Activated CD8-positive, alpha-beta T cell treated with anti-CD3 and anti-CD28 coated beads, Interleukin-2, amount 10 ng/mL, durations not matched to agents 7 days and 5 days (primary cell): ENCODE measurements around the gene DDX54. TPM values are rescaled to one million over a fixed set of nuclear protein-coding genes. Genes with fewer than 3 reads are reported as not detected.
A peak's percentile ranks its signal among the peaks of the same experiment; 100 is the strongest.

Experiments used
- ATAC-seq: fragments of 150-1000 bp; cut with Tn5 transposase; one replicate; pipeline ENCODE4 v1.10.0; 2021; ENCODE audit warnings: moderate library complexity
- CTCF ChIA-PET: fragments of 350-600 bp; sonication (Branson Sonifier 250); formaldehyde crosslinking; loops from one replicate; lab custom pipeline; 2021; ENCODE audit warnings: antibody characterized with exemption; lab: Charles Lee
- POLR2A ChIA-PET: fragments of 350-600 bp; sonication (Branson Sonifier 250); formaldehyde crosslinking; loops from one replicate; lab custom pipeline; 2021; ENCODE audit warnings: antibody characterized with exemption; lab: Charles Lee
- DNase-seq: peaks from one replicate; pipeline ENCODE4 v3.0.0-alpha.2; 2020
- H3K27ac Mint-ChIP-seq: one replicate; pipeline ENCODE4 v1.8.0; 2021; ENCODE audit warnings: mild to moderate bottlenecking, mixed read lengths
- H3K27me3 Mint-ChIP-seq: one replicate; pipeline ENCODE4 v1.8.0; 2021; ENCODE audit warnings: low read depth, mixed read lengths
- H3K36me3 Mint-ChIP-seq: one replicate; pipeline ENCODE4 v1.8.0; 2021; ENCODE audit warnings: low read depth, mixed read lengths
- H3K4me1 Mint-ChIP-seq: one replicate; pipeline ENCODE4 v1.8.0; 2021; ENCODE audit warnings: low read depth, mixed read lengths
- H3K4me3 Mint-ChIP-seq: one replicate; pipeline ENCODE4 v1.8.0; 2021; ENCODE audit warnings: mild to moderate bottlenecking, mixed read lengths
- H3K9me3 Mint-ChIP-seq: one replicate; pipeline ENCODE4 v1.8.0; 2022; ENCODE audit warnings: mixed read lengths; ENCODE audit not compliant: insufficient read depth
- total RNA-seq, 2 experiments: library from RNA; stranded (reverse); gene quantifications; one replicate each; pipeline ENCODE4 v1.2.3, GENCODE V29; 2021

The DDX54 gene
- total RNA-seq, 2 experiments from 2014 or later, result 79.4 to 82.0 TPM

DNA sequence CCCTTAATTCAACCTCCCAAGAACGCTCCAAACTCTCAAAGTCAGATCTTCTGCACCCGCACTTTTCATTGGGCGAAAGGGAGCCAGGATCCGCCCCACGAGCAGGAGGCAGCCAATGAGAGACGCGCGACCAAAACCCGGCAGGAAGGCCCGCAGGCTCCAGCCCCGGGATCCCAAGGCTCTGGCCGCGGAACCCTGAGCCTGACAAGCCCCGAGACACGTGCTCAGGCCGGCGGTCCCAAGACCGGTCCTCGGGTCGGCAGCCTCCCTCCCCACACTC is 438 bp downstream of the DDX54 start:
- Mint-ChIP-seq H3K4me1 (peaks cover 35% of the 10 kb centered on the region), H3K9me3 (no peaks in the 10 kb centered on the region), H3K27me3 (no peaks in the 10 kb centered on the region), H3K4me3 (peak overlapping the region; percentile 97), H3K36me3 (peaks cover 45% of the 10 kb centered on the region), H3K27ac (peak overlapping the region; percentile 98)
- peak; percentile 92 for ATAC-seq
- ChIA-PET CTCF (interaction anchor here (1.0 to 2.1 kb wide), 2 partner anchors 11 to 240 kb away, joined by 4 to 14 read pairs; no protein-coding TSS in a partner anchor), POLR2A (interaction anchor here (0.7 to 2.2 kb wide), 7 partner anchors 9 to 1057 kb away, joined by 3 to 12 read pairs (median 5); partner anchors contain the start of gene OAS2)
- DNase-seq, result peak; percentile 93

DNA sequence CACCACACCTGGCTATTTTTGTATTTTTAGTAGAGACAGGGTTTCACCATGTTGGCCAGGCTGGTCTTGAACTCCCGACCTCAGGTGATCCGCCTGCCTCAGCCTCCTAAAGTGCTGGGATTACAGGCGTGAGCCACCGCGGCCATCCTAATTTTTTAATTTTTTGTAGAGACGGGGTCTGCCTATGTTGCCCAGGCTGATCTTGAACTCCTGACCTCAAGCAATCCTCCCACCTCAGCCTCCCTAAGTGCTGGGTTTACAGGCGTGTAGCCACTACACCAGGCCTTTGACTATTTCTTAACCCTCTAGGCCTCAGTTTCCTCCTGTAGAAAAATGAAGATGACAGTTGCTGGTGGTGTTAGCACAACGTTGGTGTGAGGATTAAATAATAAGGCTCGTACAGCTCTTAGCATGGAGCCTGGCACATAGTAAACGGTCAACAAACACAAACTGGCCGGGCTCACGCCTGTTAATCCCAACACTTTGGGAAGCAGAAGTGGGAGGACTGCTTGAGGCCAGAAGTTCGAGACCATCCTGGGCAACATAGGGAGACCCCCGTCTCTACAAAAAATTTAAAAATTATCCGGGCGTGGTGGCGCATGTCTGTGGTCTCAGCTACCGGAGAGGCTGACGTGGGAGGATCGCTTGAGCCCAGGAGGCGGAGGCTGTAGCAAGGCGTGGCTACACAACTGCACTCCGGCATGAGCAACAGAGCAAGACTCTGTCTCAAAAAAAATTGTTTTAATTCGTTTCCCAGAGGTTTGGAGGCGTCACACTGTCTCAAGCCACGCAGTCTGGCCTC is 979 bp downstream of the DDX54 start:
- DNase-seq, result no peak

DNA sequence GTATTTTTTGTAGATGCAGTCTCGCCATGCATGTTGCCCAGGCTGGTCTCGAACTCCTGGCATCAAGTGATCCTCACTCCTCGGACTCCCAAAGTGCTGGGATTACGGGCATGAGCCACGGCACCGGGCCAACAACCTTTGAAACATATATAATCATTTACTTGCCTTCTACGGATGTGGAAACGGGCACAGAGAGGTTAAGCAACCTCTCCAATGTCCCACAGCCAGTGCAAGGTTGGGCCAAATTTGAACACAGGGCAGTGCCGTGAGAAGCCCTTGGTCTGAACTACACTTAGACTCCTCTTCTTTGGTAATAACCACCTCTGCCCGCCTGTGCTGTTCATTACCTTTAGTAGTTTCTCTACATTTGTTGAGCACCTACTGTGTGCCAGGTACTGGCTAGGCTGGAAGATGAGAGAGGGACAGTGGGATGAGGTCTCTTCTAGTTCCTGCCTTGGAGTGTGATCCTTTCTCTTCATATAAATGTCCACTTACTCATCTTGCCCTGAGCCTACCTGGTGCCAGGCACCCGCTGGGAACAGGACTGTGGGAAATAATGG is 2.2 kb downstream of the DDX54 start:
- Mint-ChIP-seq H3K27ac (peak overlapping the region; percentile 66), H3K27me3 (no peaks in the 10 kb centered on the region), H3K4me1 (peaks cover 35% of the 10 kb centered on the region), H3K4me3 (peak overlapping the region; percentile 97), H3K9me3 (no peaks in the 10 kb centered on the region), H3K36me3 (peaks cover 54% of the 10 kb centered on the region)
- no peak for ATAC-seq
- POLR2A ChIA-PET, result no interaction called here
- DNase-seq, result no peak
- CTCF ChIA-PET, result interaction anchor here (2.1 kb wide), 1 partner anchor 9 kb away, joined by 14 read pairs; no protein-coding TSS in a partner anchor

More for the DNA sequence above, 979 bp downstream of the DDX54 start:
- ATAC-seq, result peak; percentile 74
- CTCF ChIA-PET, result interaction anchor here (1.0 to 2.1 kb wide), 2 partner anchors 11 to 240 kb away, joined by 4 to 14 read pairs; no protein-coding TSS in a partner anchor
- Mint-ChIP-seq H3K36me3 (peaks cover 48% of the 10 kb centered on the region), H3K4me3 (peak overlapping the region; percentile 97), H3K27me3 (no peaks in the 10 kb centered on the region), H3K4me1 (peaks cover 35% of the 10 kb centered on the region), H3K9me3 (no peaks in the 10 kb centered on the region), H3K27ac (peak overlapping the region; percentile 98)
- POLR2A ChIA-PET, result interaction anchor here (0.7 to 2.2 kb wide), 6 partner anchors 8 to 207 kb away, joined by 4 to 12 read pairs (median 6); partner anchors contain the start of gene OAS2

DNA sequence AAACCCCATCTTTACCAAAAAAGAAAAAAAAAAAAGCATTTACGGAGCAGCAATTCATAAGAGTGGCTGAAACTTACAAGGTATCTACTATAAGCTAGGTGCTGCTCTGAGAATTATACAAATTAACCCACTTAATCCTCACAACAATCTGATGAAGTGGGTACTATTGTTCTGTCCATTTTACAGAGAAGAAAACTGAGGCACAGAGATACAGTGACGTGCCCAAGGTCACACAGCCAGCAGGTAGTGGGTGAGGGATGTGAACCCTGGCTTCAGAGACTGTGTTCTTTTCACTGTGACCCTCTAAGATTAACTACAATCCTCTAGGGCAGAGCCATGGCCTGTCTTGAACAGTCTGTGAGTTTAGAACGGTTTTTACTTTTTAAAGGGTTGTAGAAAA is 3.3 kb downstream of the DDX54 start:
- ATAC-seq, result no peak
- POLR2A ChIA-PET, result no interaction called here
- peak overlapping the region; percentile 57 for H3K27ac Mint-ChIP-seq

DNA sequence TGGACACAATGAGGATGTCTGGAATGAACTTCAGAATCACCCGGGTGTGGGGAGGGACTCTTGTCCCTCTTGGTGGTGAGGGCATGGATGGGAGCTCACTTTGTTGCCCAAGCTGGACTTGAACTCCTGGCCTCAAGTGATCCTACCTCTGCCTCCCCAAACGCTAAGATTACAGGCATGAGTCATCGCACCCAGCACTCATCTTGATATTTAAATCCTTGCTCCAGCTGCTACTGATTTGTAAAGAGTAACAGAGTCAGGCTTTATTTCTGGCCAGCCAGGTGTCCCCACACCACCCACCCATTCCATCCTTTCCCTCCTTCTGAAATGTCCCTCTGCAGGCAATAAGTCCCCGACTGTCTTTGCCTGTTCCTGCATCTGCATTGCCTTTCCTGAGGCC is 4.9 kb downstream of the DDX54 start:
- CTCF ChIA-PET, result no interaction called here
- no peak overlapping the region for H3K4me3 Mint-ChIP-seq

More for the DNA sequence above, 3.3 kb downstream of the DDX54 start:
- no peak for DNase-seq
- Mint-ChIP-seq H3K27me3 (no peaks in the 10 kb centered on the region), H3K4me1 (peaks cover 28% of the 10 kb centered on the region), H3K36me3 (peaks cover 59% of the 10 kb centered on the region), H3K9me3 (no peaks in the 10 kb centered on the region), H3K4me3 (no peak overlapping the region)
- CTCF ChIA-PET, result no interaction called here

DNA sequence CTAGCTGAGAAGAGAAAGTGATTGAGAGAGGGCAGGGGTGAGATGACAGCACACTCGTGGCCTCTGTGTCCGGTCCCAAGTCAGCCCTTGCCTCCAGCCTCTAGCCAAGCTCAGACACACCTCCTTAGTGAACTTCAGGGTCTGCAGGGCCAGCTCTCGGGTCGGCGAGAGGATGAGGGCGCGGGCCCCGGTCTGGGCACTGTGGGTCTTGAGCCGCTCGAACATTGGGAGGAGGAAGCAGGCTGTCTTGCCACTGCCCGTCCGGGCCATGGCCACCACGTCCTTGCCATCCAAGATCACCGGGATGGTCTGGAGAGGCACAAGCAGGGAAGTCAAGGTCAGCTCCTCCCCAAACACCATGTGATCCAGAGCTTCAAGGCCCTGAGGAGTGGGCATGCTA is 6.3 kb downstream of the DDX54 start:
- ATAC-seq (no peak), DNase-seq (no peak)
- CTCF ChIA-PET, result no interaction called here
- Mint-ChIP-seq H3K27ac (no peak overlapping the region), H3K4me3 (no peak overlapping the region), H3K27me3 (no peaks in the 10 kb centered on the region), H3K4me1 (peaks cover 20% of the 10 kb centered on the region), H3K9me3 (no peaks in the 10 kb centered on the region), H3K36me3 (peaks cover 66% of the 10 kb centered on the region)
- POLR2A ChIA-PET, result no interaction called here

More for the DNA sequence above, 4.9 kb downstream of the DDX54 start:
- DNase-seq (no peak), ATAC-seq (no peak)
- POLR2A ChIA-PET, result interaction anchor here (1.1 kb wide), 1 partner anchor 16 kb away, joined by 3 read pairs; no protein-coding TSS in a partner anchor
- Mint-ChIP-seq H3K27ac (no peak overlapping the region), H3K27me3 (no peaks in the 10 kb centered on the region), H3K9me3 (no peaks in the 10 kb centered on the region), H3K36me3 (peaks cover 59% of the 10 kb centered on the region), H3K4me1 (peaks cover 18% of the 10 kb centered on the region)

DNA sequence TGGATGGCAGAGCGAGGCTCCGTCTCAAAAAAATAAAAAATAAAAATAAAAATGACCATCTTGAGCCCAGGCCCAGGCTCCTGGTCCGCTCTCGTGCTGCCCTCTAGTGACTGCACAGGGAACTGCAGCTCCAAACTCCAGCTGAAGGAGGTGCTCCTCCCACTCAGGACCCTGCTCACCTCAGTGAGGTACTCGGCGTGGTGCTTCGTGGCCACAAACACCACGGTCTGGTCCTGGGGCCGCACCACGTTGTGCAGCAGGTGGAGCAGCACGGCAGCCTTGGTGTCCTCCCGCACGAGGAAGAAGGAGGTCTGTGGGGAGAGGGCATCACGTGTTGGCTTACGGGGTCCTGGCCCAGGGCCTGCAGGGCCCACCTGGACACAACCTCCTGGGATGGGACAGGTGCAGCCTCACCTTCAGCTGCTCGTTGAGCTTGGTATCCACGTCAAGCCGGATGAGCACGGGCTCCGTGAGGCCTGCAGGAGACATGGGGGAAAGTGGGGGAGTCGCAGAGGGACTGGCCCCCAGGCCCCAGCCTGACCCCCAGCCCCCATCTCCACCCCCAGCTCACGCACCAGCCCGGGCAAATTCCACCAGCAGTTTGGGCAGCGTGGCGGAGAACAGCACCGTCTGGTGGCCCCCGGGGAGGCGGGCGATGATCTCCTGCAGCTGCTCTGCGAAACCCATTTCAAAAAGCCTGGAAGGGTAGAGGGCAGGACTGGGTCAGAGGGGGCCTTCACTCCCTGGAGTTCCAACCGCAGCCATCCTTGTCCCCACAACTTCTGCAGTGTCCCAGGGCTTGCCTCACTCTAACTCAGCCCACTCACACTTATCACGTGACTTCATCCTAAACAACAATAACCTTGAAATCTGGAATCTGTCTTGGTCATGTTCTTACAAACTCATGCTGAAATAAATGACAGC is 10.6 kb downstream of the DDX54 start:
- Mint-ChIP-seq H3K27me3 (no peaks in the 10 kb centered on the region), H3K4me1 (peaks cover 2% of the 10 kb centered on the region), H3K36me3 (peaks cover 76% of the 10 kb centered on the region), H3K27ac (peak overlapping the region; percentile 63), H3K9me3 (no peaks in the 10 kb centered on the region), H3K4me3 (no peak overlapping the region)
- peak; percentile 81 for DNase-seq
- ChIA-PET POLR2A (interaction anchor here (0.6 to 1.4 kb wide), 3 partner anchors 11 to 21 kb away, joined by 3 read pairs; partner anchors contain the start of genes DDX54 and RITA1), CTCF (interaction anchor here (0.5 to 3.6 kb wide), 26 partner anchors 9 to 274 kb away, joined by 3 to 29 read pairs (median 4); partner anchors contain the start of genes CFAP73, DDX54 and RASAL1)
- peak; percentile 78 for ATAC-seq

DNA sequence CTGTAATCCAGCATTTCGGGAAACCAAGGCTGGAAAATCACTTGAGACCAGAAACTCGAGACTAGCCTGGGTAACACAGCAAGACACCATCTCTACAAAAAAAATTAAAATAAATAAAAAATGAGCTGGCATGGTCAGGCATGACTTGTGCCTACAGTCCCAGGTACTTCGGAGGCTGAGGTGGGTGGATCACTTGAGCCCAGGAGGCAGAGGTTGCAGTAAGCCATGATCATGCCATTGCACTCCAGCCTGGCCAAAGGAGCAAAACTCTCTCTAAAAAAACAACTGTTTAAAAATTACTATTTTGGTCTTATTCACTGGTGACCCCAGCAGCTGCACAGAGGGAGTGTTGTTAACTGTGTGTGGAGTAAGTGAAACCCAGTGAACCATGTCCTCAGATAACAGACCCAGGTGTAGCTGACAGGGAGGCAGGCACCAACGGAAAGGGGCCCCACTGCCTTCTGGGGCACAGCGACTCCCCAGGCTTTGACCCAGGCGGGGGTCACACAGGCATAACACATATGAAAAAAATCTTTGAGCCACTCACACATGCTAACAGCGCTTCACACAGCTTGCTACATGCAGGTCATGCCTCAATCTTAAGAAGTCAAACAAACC is 12.1 kb downstream of the DDX54 start:
- H3K4me1 Mint-ChIP-seq, result peaks cover 2% of the 10 kb centered on the region
- POLR2A ChIA-PET, result no interaction called here
- CTCF ChIA-PET, result interaction anchor here (0.7 to 3.6 kb wide), 14 partner anchors 8 to 181 kb away, joined by 3 to 29 read pairs (median 6); partner anchors contain the start of genes DDX54 and RASAL1

DNA sequence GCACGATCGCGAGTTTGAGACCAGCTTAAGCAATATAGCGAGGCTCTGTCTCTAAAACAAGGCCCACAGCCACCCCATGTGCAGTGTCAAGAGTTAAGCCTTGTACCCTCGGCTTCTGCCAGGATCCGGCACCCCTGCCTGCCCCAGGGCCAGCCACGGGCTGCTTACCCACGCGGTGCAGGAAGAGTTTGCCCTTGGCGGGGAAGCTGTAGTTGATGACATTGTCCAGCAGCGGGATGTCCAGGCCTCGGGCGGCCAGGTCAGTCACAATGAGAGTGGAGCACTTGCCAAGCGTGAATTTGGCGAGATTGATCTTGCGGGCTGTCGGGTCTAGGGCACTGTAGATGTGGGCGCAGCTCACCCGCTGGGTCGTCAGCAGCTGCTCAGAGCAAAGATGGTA is 13.1 kb downstream of the DDX54 start:
- ATAC-seq (no peak), DNase-seq (no peak)
- Mint-ChIP-seq H3K9me3 (no peaks in the 10 kb centered on the region), H3K27me3 (no peaks in the 10 kb centered on the region), H3K36me3 (peaks cover 62% of the 10 kb centered on the region), H3K4me1 (peaks cover 2% of the 10 kb centered on the region), H3K4me3 (no peak overlapping the region), H3K27ac (no peak overlapping the region)
- CTCF ChIA-PET, result interaction anchor here (0.6 to 3.6 kb wide), 8 partner anchors 11 to 180 kb away, joined by 3 to 29 read pairs (median 4); no protein-coding TSS in a partner anchor
- POLR2A ChIA-PET, result no interaction called here

More for the DNA sequence above, 12.1 kb downstream of the DDX54 start:
- peaks cover 72% of the 10 kb centered on the region for H3K36me3 Mint-ChIP-seq
- H3K4me3 Mint-ChIP-seq, result no peak overlapping the region
- H3K27ac Mint-ChIP-seq, result no peak overlapping the region
- DNase-seq (no peak), ATAC-seq (no peak)
- no peaks in the 10 kb centered on the region for H3K27me3 Mint-ChIP-seq
- H3K9me3 Mint-ChIP-seq, result no peaks in the 10 kb centered on the region

DNA sequence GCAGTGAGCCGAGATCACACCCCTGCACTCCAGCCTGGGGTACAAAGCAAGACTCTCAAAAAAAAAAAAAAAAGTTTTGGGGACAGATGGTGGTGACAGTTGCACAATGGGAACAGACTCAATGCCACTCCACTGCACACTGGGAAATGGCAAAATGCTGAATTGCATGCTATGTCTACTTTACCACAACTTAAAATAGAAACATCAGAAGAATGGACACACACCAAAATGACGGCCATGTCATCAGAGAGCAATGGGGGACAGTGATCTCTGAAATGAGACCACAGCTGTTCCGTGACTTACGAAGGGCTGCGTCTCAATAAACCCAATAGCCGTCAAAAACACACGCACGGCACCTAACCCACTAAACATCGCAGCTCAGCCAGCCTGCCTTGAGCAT is 13.7 kb downstream of the DDX54 start:
- Mint-ChIP-seq H3K9me3 (no peaks in the 10 kb centered on the region), H3K4me1 (peaks cover 2% of the 10 kb centered on the region), H3K4me3 (no peak overlapping the region), H3K36me3 (peaks cover 59% of the 10 kb centered on the region), H3K27ac (no peak overlapping the region), H3K27me3 (no peaks in the 10 kb centered on the region)
- ATAC-seq (no peak), DNase-seq (no peak)
- ChIA-PET POLR2A (no interaction called here), CTCF (interaction anchor here (1.4 to 2.1 kb wide), 3 partner anchors 23 to 179 kb away, joined by 3 to 6 read pairs (median 3); no protein-coding TSS in a partner anchor)
